HG02884 (cell line): ENCODE results near the gene IGFN1.

Experiments used
- ATAC-seq: cut with Tn5 transposase; IDR thresholded peaks from one replicate; pipeline ENCODE4 v1.9.1; 2021; ENCODE audit warnings: mild to moderate bottlenecking, moderate library complexity; ENCODE audit not compliant: unreplicated experiment

IGFN1 gene

DNA sequence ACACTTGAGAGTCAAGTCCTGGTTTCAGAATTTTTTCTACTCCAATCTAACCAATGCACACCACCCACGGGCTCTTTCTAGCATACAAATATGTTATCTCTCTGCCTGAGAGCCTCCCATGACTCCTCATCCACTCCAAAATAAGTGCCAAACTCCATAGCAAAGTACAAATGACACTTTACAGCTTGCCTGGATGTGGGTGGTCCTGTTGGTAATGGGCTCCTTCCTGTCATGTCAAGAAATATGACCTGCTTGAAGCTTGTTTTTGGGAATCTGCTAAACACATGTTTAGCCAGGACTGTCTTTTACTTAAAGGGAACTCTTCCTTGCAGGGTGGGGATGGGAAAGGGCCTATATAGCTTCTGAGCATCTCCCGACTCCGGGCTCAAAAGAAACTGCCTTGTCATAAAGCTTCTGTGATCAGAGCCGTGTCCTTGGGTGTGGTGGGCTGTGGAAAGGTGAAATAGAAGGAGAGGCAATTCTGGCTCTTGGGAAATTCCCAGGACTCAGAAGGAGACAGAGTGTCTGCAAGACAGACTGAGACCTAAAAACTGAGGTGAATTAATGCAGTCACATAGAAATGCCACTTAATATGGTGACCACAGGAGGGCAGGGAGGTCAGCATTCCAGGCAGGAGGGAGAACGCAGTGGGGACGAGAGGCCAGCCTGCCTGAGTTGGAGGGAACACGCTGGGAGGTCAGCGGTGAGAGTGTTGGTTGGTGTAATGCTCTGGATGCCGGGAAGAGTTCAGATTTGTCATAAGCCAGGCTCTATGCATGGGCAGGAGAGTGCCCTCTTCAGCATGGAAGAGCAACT, 6.1 kb upstream of the IGFN1 start:
- ATAC-seq, result no peak

- no peak for ATAC-seq
Observed at GRCh38 chr1:201185123-201185453, 5.5 kb upstream of the IGFN1 start.

DNA sequence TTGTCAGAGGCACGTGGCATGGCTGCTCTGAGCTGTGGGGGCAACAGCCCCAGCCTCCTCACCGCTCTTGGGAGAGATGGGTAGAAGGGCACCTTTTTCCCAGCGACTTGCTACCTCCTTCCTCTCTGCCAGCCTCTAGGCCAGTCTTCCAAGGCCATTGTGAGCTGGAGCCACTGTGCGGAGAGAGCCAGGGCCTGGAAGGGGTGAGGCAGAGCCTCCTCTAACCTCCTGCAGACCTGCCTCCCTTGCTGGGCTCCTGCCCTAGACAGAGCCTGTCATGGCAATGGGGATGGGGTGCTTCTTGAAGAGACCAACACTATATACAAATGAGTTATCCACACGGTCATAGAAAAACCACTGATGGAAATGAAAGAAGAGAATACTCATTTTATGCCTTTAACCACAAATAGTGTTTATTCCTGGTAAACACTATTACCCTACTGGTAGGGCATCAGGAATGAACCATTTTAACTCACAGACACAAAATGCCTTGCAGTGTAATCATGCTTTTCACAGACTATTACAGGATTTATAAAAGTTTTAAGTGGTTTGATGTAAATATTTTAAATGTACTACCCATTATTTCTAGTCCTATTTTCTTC, 5.0 kb upstream of the IGFN1 start:
- ATAC-seq, result no peak

DNA sequence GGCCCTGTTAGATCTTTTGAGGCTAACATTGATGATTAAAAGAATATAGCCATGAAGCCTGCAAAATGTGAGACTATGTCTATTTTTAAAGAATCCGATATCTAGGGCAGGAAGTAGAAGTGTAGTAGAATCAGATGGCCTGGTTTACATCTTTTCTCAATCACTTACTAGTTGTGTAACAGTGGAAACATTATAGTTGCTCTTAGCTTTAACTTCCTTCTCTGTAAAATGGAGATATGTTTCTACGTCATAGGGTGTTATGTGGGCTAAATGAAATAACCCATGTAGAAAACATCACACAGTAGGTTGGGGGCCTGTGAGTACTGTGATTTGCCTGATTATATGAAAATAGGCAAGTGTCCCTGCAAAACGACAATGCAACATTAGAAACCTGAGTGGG, 4.4 kb upstream of the IGFN1 start:
- ATAC-seq, result no peak

DNA sequence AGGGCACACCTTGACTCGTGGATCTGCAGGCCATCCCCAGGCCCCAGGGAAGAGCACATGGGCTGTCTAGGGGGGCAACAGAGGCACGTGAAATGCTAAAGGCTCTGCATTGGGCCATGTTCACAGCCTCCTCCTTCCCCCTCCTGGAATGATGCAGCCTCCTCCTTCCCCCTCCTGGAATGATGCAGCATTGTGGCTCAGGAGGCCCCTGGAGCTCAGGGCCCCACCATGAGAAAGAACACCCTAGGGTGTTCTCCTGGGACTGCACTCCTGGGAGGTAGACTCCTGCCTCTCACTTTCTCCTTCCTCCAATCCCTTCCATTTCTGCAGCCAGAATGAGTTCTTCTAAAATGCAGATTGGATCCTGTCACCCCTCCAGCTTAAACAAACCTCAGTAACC, 1.5 kb upstream of the IGFN1 start:
- ATAC-seq, result no peak

DNA sequence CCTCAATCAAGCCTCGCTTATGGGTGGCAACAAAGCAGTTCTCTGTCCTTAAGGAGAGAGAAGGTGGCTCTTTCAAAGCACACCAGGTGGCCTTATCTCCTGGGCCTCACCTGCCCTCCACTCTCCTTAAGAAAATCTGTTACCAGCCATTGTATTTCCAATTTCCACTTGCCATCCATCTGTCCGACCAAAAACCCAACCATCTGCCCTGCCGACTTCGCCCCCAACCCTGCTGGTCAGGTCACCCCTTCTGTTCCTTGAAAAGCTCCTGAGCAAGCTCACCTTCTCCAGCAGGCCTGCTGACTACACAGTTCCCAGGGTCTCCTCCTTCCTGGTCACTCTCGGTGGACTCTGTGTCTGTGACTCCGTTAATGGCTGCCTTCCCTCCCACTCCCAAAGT, 619 bp upstream of the IGFN1 start:
- ATAC-seq, result no peak

GRCh38 chr1:201191653-201192260, 1.1 kb downstream of the IGFN1 start:
- ATAC-seq, result no peak

- no peak for ATAC-seq
Observed at GRCh38 chr1:201192261-201192788, 1.7 kb downstream of the IGFN1 start.

DNA sequence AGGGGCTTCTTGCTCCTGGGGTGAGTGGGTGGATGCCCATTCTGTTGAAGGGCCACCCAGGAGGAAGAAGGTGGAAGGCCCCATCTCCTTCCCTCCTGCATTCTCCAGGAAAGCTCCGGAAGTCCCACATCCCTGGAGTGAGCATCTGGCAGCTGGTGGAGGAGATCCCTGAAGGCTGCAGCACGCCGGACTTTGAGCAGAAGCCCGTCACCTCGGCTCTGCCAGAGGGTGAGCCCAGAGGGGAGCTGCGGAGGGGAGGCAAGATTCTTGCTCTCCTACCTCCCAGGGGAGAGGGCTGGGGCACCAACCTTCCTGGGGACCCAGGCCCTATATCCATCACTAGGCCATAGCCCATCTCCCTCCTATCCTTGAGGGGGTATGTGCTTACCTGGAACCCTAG, 3.4 kb downstream of the IGFN1 start:
- ATAC-seq, result no peak

- ATAC-seq, result no peak
Observed at GRCh38 chr1:201198598-201198997, 8.0 kb downstream of the IGFN1 start.

GRCh38 chr1:201205036-201205435, 14.4 kb downstream of the IGFN1 start:
- no peak for ATAC-seq

DNA sequence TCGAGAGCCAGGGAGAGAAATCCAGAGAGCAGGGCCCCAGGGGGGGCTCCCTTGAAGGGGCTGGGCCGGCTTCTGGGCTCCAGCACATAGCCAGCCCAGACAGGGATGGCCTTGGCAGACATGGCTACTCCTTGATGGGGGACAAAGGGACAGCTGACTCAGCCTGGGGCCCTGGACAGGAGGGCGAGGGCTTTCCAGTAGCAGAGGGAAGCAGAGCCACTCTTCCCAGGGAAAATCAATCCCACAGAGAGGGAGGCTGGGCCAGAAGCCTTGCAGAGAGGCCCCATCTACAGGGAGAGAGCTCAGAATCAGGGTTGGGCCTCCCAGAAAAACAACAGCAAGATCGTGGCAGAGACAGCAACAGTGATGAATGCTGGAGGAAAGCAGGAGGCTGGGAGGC, 15.6 kb downstream of the IGFN1 start:
- no peak for ATAC-seq

DNA sequence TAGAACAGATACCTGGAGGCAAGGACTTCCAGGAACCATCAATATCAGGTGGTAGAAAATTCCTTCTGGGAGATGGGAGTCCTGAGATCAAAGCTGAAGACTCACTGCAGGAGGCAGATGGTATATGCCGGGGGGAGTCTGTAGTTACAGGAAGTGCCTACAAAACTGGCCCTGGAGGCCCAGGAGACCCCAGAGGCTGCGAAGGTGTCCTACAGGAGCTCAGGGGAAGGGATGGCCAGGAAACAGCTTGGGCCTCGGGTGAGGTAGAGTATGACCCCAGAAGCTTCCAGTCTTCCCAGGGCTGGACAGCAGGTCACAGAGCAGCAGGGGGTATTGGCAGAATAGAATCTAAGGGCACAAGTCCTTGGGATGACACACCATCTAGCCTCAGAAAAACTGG, 16.4 kb downstream of the IGFN1 start:
- ATAC-seq, result no peak

DNA sequence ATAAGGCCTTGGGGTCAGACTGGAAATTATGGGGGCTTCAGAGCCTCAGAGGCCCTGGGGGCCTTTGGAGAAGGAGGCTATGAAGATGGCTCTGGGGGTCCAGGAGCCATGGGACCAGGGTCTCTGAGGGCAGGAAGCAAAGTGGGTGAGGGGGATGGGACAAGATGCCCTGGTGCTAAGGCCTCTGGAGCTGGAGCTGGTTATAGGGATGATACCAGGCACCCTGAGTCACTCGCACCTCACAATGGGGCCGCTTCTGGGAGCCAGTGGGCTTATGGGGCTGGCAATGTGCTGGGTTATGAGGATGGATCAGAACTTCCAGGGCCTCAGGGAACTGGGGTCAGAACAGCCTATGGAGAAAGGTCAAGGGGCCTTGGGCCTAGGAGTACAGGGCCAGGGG, 17.6 kb downstream of the IGFN1 start:
- no peak for ATAC-seq

- no peak for ATAC-seq
Observed at GRCh38 chr1:201212056-201212455, 21.4 kb downstream of the IGFN1 start.

GRCh38 chr1:201212461-201213055, 21.9 kb downstream of the IGFN1 start:
- ATAC-seq, result no peak

- ATAC-seq, result no peak
Observed at GRCh38 chr1:201213106-201213770, 22.6 kb downstream of the IGFN1 start.

DNA sequence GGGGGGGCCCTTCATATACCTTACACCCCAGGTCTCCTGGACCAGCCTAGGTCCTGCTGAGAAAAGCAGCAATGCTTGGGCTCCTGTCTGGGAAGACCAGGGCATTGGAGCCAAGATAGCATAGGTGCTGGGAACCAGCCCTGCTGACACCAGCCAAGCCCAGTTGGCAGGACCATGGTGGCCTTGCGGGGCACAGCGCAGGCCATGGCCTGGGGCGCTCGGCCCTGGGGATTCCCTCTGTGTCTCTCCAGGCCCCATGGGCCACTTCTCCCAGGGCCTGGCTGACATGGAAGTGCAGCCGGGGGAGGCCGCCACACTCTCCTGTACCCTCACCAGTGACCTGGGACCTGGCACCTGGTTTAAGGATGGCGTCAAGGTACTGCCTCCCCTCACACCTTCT, 23.3 kb downstream of the IGFN1 start:
- no peak for ATAC-seq

DNA sequence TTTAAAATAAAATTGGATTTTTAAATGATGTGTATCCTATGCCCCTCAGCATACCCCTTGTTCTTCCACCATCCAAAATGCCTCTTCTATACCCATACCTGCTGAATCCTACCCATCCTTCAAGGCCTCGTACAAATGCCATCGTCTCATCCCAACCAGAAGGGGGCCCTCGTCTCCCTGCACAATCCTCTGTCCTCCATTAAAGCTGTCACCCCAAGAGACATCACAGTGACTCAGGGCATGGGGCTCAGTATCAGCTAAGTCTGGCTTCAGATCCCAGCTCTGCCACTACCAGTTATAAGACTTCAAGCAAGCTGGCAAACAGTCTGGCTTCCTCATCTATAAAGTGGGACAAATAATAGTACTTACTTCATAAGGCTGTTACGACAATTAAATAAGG, 23.8 kb downstream of the IGFN1 start:
- ATAC-seq, result no peak

- no peak for ATAC-seq
Observed at GRCh38 chr1:201214886-201215285, 24.3 kb downstream of the IGFN1 start.
